ENCODE data around the gene PRELP.
A peak's percentile ranks its signal among the peaks of the same experiment; 100 is the strongest.

PRELP gene

DNA sequence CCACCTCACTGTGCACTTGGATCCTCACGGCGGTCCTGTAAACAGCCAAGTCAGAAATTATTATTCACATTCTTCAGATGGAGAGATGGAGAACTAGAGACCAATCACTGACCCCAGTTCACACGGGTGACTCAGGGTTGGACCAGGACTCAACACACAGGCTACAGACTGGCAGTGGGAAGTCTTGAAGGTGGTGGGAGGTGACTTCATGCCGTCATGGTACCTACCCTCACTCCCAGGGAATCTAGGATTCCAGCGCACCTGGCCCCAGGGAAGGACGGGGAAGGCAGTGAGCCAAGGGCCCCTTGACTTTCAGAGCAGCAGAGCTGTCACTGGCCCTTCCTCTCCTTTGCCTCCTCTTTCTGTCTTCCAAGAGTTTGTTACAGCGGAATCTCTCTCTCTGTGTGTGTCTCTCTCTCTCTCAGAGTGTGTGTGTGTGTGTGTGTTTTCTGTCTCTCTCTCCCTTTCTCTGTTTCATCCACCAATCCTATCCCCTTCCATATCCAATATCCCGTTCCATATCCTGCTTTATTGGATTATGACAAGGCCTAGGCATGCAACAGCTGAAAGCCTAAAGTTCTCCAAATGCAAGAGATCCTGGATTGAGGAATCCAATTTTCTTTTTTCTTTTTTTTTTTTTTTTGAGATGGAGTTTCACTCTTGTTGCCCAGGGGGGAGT is 30.1 kb downstream of the PRELP start:
- H3K9me3 ChIP-seq = no peaks in the 10 kb centered on the region
- no peak overlapping the region for H3K27ac ChIP-seq
- intact Hi-C loops (cut with DNase I; ENCODE audit: low total_unique reads) = no loop called here
- peaks cover 0 to 36% (median 14%) of the 10 kb centered on the region in 4 donors for H3K4me1 ChIP-seq
- TF ChIP-seq CTCF (IDR thresholded peaks at IDR 0.05) = no peak
- DNase-seq = no peak
- no peaks in the 10 kb centered on the region for H3K36me3 ChIP-seq
- no peaks in the 10 kb centered on the region for H3K27me3 ChIP-seq
- no peak overlapping the region for H3K4me3 ChIP-seq

GRCh38 chr1:203506858-203507626 is 31.4 kb downstream of the PRELP start:
- intact Hi-C loops (cut with DNase I; ENCODE audit: low total_unique reads) = no loop called here
- Histone ChIP-seq H3K36me3 (no peaks in the 10 kb centered on the region), H3K9me3 (no peaks in the 10 kb centered on the region), H3K4me3 (no peak overlapping the region), H3K4me1 (peaks cover 0 to 31% (median 14%) of the 10 kb centered on the region in 4 donors), H3K27ac (peak overlapping the region in 1 of 2 donors; percentile 44), H3K27me3 (no peaks in the 10 kb centered on the region)
- no peak for DNase-seq
- no peak for TF ChIP-seq CTCF (IDR thresholded peaks at IDR 0.05)

DNA sequence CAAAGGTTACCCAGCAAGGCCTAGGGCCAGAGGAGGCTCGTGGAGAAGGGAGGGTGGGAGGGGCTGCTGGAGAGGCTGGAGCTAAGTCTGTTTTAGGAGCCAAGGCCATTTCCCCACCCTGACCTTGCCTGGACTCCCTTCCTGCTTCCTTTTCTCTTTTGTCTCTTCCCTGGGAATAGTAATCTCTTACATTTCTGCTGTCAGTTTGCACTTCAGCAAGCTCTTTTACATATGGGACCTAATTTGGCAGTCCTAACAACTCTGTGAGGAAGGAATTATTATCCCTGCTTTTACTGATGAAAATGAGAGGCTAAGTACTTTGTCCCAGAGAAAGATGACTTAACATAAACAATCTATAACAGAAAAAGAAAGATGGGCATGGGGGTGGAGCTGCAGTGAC is 32.2 kb downstream of the PRELP start:
- H3K4me1 ChIP-seq = peaks cover 0 to 38% (median 20%) of the 10 kb centered on the region in 4 donors
- intact Hi-C loops (cut with DNase I; ENCODE audit: low total_unique reads) = no loop called here
- no peak for DNase-seq
- no peak for TF ChIP-seq CTCF (IDR thresholded peaks at IDR 0.05)
- H3K27ac ChIP-seq = peak overlapping the region in 1 of 2 donors; percentile 44
- H3K36me3 ChIP-seq = no peaks in the 10 kb centered on the region
- H3K27me3 ChIP-seq = no peaks in the 10 kb centered on the region
- H3K4me3 ChIP-seq = no peak overlapping the region
- no peaks in the 10 kb centered on the region for H3K9me3 ChIP-seq

DNA sequence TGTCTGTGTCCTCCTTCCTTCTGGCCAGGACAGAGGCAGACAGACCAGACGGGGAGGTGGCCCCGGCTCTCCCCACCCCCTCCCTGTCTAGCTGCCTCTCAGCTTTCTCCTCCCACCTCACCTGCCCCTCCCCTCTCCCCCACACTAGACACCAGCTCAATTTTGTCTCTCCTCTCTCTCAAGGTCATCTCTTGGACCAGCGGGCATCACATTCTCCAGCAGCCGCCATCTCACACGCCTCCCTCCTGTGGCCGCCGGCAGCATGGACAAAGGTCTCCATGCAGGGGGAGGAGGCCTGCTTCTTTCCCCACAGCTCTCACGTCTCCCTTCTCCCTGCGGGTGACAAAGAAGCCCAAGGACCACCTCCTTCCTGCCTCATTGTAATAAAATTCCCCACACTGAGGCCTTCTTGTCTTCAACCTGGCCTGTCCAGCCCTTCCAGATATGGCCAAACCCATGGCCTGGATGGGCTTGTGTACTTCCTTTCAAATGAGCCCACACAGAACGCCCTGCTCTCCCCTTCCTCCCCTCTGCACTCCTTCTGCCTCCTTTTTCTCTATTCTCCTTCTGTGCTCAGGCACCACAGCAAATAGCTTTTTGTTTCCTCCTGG is 33.0 kb downstream of the PRELP start:
- Histone ChIP-seq H3K4me1 (peaks cover 0 to 46% (median 28%) of the 10 kb centered on the region in 4 donors), H3K9me3 (no peaks in the 10 kb centered on the region), H3K27ac (peak overlapping the region in 1 of 2 donors; percentile 44), H3K36me3 (no peaks in the 10 kb centered on the region), H3K4me3 (no peak overlapping the region), H3K27me3 (no peaks in the 10 kb centered on the region)
- TF ChIP-seq CTCF (IDR thresholded peaks at IDR 0.05) = no peak
- no peak for DNase-seq
- intact Hi-C loops (cut with DNase I; ENCODE audit: low total_unique reads) = no loop called here

DNA sequence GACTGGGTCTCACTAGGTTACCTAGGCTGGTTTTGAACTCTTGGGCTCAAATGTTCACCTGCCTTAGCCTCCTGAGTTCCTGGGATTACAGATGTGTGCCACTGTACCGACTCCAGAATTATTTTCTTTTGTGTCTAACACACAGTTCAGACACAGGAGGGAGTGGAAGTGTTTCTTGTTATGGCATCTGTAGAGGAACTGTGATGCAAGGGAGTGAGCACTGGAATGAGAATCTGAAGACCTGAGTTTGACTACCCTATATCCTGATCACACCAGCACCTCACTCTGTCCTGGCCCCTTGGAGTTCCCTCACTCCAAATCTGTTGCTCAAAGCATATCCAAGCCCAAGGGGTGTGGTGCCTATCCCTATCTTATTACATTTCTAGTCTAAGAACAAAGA is 33.5 kb downstream of the PRELP start:
- no peak for DNase-seq
- Histone ChIP-seq H3K4me3 (no peak overlapping the region), H3K27me3 (no peaks in the 10 kb centered on the region), H3K9me3 (no peaks in the 10 kb centered on the region), H3K36me3 (no peaks in the 10 kb centered on the region), H3K4me1 (peaks cover 0 to 50% (median 29%) of the 10 kb centered on the region in 4 donors), H3K27ac (peak overlapping the region in 1 of 2 donors; percentile 38)
- intact Hi-C loops (cut with DNase I; ENCODE audit: low total_unique reads) = no loop called here
- TF ChIP-seq CTCF (IDR thresholded peaks at IDR 0.05) = no peak
